ENCODE data around the gene BEST1. TPM values are rescaled to one million over a fixed set of nuclear protein-coding genes. Genes with fewer than 3 reads are reported as not detected.

Gene BEST1
- total and polyA plus RNA-seq, 2 donors (not counting 1 experiment from before 2014, with no cell fraction given) = 2.5 to 15.2 TPM

- Histone ChIP-seq H3K4me3 (replicated peaks in 1 of 4; ENCODE audit: control extremely low read depth in 1 of 4, insufficient read depth in 1 of 4, low read depth in 3 of 4, low read length in 4 of 4) (no peak overlapping the region), H3K4me1 (ENCODE audit: control insufficient read depth, extremely low read depth, insufficient read depth, low read length) (peaks cover 16% of the 10 kb centered on the region), H3K27ac (ENCODE audit: insufficient read depth, low read length) (no peak overlapping the region), H3K36me3 (ENCODE audit: control insufficient read depth, insufficient read depth, low read length) (no peaks in the 10 kb centered on the region), H3K79me2 (ENCODE audit: control insufficient read depth, insufficient read depth, low read length) (no peaks in the 10 kb centered on the region), H2AFZ (ENCODE audit: low read length) (no peak overlapping the region), H3K27me3 (ENCODE audit: control insufficient read depth, insufficient read depth, low read length) (no peaks in the 10 kb centered on the region), H3K9me3 (ENCODE audit: control insufficient read depth, insufficient read depth, low read depth, low read length) (no peaks in the 10 kb centered on the region), H4K20me1 (ENCODE audit: control insufficient read depth, extremely low read depth, insufficient read depth, low read length) (no peaks in the 10 kb centered on the region), H3K4me2 (ENCODE audit: extremely low read depth, insufficient read depth, low read length) (no peak overlapping the region), H3K9ac (ENCODE audit: insufficient read depth, low read length) (no peak overlapping the region)
- DNase-seq (ENCODE audit: low read depth in 2 of 2) = no peak
- no peak for TF ChIP-seq EZH2 (IDR thresholded peaks at IDR 0.05; ENCODE audit: low read length, missing control alignments)
- no peak for TF ChIP-seq CTCF (conservative IDR thresholded peaks at IDR 0.05 in 1 of 2, IDR thresholded peaks at IDR 0.05 in 1 of 2; ENCODE audit: low read depth in 1 of 2, low read length in 2 of 2)
Measured at GRCh38 chr11:61976420-61976800, 26.3 kb downstream of the BEST1 start.

- Histone ChIP-seq H4K20me1 (ENCODE audit: control insufficient read depth, extremely low read depth, insufficient read depth, low read length) (no peaks in the 10 kb centered on the region), H3K4me1 (ENCODE audit: control insufficient read depth, extremely low read depth, insufficient read depth, low read length) (peaks cover 14% of the 10 kb centered on the region), H3K9me3 (ENCODE audit: control insufficient read depth, insufficient read depth, low read depth, low read length) (no peaks in the 10 kb centered on the region), H3K9ac (ENCODE audit: insufficient read depth, low read length) (no peak overlapping the region), H2AFZ (ENCODE audit: low read length) (no peak overlapping the region), H3K27ac (ENCODE audit: insufficient read depth, low read length) (no peak overlapping the region), H3K36me3 (ENCODE audit: control insufficient read depth, insufficient read depth, low read length) (no peaks in the 10 kb centered on the region), H3K27me3 (ENCODE audit: control insufficient read depth, insufficient read depth, low read length) (no peaks in the 10 kb centered on the region), H3K4me3 (replicated peaks in 1 of 4; ENCODE audit: control extremely low read depth in 1 of 4, insufficient read depth in 1 of 4, low read depth in 3 of 4, low read length in 4 of 4) (no peak overlapping the region), H3K79me2 (ENCODE audit: control insufficient read depth, insufficient read depth, low read length) (no peaks in the 10 kb centered on the region), H3K4me2 (ENCODE audit: extremely low read depth, insufficient read depth, low read length) (no peak overlapping the region)
- no peak for TF ChIP-seq EZH2 (IDR thresholded peaks at IDR 0.05; ENCODE audit: low read length, missing control alignments)
- TF ChIP-seq CTCF (conservative IDR thresholded peaks at IDR 0.05 in 1 of 2, IDR thresholded peaks at IDR 0.05 in 1 of 2; ENCODE audit: low read depth in 1 of 2, low read length in 2 of 2) = no peak
- DNase-seq (ENCODE audit: low read depth in 2 of 2) = no peak
Measured at GRCh38 chr11:61976813-61977475, 26.8 kb downstream of the BEST1 start.

GRCh38 chr11:61978703-61979661 is 28.8 kb downstream of the BEST1 start:
- Histone ChIP-seq H3K79me2 (ENCODE audit: control insufficient read depth, insufficient read depth, low read length) (no peaks in the 10 kb centered on the region), H3K27me3 (ENCODE audit: control insufficient read depth, insufficient read depth, low read length) (no peaks in the 10 kb centered on the region), H4K20me1 (ENCODE audit: control insufficient read depth, extremely low read depth, insufficient read depth, low read length) (no peaks in the 10 kb centered on the region), H3K4me3 (replicated peaks in 1 of 4; ENCODE audit: control extremely low read depth in 1 of 4, insufficient read depth in 1 of 4, low read depth in 3 of 4, low read length in 4 of 4) (no peak overlapping the region), H3K9ac (ENCODE audit: insufficient read depth, low read length) (no peak overlapping the region), H3K4me2 (ENCODE audit: extremely low read depth, insufficient read depth, low read length) (no peak overlapping the region), H3K9me3 (ENCODE audit: control insufficient read depth, insufficient read depth, low read depth, low read length) (no peaks in the 10 kb centered on the region), H3K27ac (ENCODE audit: insufficient read depth, low read length) (no peak overlapping the region), H2AFZ (ENCODE audit: low read length) (no peak overlapping the region), H3K36me3 (ENCODE audit: control insufficient read depth, insufficient read depth, low read length) (no peaks in the 10 kb centered on the region), H3K4me1 (ENCODE audit: control insufficient read depth, extremely low read depth, insufficient read depth, low read length) (no peaks in the 10 kb centered on the region)
- TF ChIP-seq CTCF (conservative IDR thresholded peaks at IDR 0.05 in 1 of 2, IDR thresholded peaks at IDR 0.05 in 1 of 2; ENCODE audit: low read depth in 1 of 2, low read length in 2 of 2) = no peak
- no peak for TF ChIP-seq EZH2 (IDR thresholded peaks at IDR 0.05; ENCODE audit: low read length, missing control alignments)
- DNase-seq (ENCODE audit: low read depth in 2 of 2) = peak; percentile 46 to 68
